GM21737 (cell line): ENCODE data around the gene NR4A2.

Source experiments
- ATAC-seq: cut with Tn5 transposase; IDR thresholded peaks from one replicate; pipeline ENCODE4 v1.9.1; 2021; ENCODE audit warnings: mild to moderate bottlenecking, moderate library complexity; ENCODE audit not compliant: unreplicated experiment

NR4A2 gene

DNA sequence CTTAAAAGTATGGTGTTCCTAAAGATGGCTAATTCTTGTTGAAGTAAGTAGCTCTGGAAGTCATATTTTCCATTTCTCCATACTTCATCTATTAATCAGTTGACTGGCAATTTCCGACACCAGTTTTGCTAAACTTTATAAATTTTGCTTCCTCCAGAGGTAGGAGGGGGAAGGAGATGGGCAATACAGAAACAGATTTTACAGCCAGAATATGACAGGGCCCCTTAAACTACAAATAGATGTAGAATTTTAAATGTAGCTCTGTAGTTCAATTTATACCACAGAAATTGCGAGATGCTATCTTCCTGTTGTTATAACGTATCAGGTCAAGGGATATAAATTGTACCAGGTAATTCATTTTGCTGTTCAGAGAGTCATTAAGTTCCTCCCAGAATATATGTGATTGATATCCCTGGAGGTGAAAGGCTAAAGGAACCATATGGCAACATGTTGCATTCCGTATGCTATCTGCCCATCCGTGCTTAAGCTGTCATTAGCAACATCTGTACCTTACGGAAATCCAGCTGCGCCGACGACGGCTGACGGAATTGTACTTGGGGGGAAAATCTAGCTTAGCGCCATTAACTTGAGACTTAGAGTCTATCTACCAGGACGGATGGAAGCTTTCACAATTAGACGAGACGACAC is 8.4 kb upstream of the NR4A2 start:
- ATAC-seq: peak; percentile 10

DNA sequence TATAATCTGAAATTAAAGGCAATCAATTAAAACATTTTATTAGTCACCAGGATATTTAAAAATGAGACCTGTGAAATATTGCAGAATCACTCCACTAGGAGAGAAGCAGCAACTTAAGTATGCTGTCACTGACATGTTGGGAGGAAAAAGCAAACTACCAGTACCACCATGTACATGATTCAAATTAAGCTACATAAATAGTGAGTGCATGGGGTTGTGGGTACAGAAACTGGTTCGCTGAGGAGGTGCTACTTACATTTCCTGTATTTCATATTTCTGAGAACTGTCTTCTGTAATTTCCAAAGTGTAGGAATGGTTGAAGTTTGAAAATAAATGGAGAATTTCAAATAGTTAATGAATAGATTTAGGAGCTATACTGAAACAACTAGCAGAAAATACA is 7.9 kb upstream of the NR4A2 start:
- ATAC-seq: no peak

DNA sequence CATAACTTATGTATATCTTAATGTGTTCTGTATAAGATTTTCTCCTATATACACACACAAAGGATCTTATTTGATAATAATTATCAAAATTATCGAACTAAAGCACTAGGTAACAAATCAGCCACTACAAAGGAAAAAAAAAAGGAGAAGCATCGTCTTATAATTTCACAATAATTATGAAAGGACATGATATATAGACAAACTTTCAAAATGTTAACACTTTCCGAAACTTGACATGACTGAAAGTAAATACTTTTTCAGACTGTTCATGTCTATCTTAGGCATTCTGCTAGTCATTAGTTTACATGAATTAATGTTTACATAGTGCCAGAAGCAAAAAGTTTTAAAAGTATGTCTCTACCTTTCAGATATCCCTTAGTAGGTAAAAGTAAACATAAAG is 7.3 kb upstream of the NR4A2 start:
- no peak for ATAC-seq

DNA sequence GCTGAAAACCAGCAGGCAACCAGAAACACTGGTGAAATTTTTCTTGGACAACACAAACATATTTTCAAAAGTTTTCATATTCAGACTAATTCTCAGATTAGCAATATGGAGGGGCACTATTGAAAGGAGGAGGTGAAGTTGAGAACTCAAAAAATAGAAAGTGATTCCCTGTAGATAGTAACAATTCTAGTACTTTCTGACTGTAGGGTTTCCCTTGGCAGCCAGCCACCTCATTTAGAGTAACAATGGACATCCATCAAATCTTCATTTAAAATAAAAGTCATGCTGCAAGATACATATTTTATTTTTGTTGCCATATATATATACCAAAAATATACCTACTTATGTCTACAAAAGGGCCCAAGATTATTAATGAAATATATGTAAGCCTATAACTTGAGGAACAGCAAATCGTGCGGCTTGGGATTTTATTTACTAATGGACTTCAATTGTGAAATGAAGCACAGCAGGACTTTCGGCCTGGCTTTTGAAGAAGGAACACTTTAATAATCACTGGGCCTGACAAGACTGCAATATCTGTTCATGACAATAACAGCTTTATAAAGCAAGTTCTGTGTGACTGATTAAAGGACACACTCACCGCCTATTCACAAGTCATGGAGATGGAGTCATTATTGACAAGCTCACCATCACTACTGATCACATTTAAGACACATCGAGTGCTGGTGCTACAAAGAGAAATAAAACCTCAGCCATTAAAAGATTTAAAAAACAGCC is 6.8 kb upstream of the NR4A2 start:
- no peak for ATAC-seq

- ATAC-seq: no peak
Observed at GRCh38 chr2:156338578-156338977, 6.1 kb upstream of the NR4A2 start.

DNA sequence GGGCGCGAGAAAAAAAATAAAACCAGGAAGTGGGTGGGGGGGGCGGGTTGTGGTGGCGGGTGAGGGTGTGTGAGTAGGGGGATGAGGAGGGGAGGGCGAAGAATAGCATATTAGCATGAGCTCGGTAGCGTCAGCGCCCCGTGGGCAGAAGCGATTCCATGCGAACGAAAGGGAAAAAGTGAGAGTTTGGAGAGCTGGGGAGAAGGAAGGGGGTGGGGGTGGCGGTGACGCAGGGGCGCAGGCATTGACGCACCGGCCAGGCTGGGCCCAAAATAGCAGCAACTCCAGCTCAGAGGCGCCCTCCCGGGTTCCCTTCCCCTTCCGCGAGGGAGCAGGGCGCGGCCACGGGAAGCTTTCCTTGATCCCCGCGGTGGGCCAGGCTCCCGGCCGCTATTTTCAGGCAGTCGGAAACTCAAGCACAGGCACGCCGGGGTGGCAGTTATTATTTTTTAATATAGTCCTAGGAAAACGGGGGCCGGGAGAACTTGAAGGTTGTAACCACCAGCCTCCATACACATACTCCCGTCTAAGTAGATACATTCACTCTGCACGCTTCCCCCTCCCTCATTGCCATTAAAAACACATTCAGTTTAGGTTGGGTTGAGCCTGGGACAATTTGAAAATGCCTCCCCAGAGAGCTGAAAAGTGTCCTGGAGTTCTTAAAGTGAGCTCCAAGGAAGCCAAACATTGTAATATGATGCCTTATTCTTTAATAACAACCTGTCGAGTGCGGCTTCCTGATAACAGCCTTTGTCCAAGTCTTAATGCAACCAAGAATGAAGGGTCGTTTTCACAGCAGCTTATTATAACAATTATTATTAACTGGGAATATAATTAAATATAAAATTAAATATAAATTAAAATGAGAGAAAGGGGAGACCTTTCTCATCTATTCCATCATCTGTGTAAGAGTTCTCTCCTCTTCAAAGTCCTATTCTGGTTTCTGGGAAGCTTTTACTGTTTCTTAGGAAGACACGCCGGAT is 2.3 kb upstream of the NR4A2 start:
- ATAC-seq: peak; percentile 32

GRCh38 chr2:156333951-156334495 is 1.5 kb upstream of the NR4A2 start:
- ATAC-seq: peak; percentile 46

DNA sequence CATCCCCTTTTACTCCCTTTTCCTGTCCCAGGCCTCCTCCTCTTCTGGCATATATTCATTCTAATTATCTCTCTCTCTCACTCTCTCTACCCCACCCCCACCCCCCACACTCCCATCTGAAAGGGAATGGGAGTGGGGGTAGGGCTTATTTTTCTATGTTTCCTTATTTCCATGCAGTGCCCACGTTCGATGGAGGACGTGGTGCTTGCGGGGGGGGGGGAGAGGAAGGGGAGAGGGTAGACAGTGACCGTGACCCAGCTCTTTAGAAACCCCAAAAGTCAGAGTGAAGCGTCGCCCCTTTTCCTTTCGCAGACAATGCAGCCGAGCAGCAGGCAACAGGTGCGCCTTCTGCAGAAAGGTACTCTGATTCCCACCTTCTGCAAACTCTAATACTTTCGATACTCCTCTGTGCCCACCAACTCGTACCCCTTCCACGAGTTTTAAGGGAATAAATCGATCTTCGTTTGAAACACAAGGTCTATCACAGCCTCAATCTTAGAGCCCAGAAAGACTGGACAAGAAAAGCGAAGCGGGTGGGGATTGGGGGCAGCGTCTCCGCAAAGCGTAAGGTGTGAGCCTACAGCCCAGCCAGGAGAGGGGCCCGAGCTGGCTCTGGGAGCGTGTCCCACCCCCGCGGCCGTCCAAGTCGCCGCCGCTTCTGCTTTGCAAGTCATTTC is 891 bp upstream of the NR4A2 start:
- ATAC-seq: peak; percentile 15

DNA sequence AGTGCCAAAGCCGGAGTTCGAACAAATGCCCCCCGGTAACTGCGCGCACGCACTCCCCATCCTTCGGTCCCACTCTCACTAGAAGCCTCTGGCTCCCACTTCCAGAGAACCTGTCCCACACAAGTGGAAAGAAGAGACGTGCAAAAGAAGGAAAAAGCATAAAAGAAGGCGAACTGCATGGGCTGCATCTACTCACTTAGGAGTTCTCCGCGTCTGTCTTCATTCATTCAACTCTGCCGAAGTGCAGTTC is 312 bp downstream of the NR4A2 start:
- no peak for ATAC-seq

- no peak for ATAC-seq
Observed at GRCh38 chr2:156331572-156332283, 793 bp downstream of the NR4A2 start.

- no peak for ATAC-seq
Observed at GRCh38 chr2:156329927-156330726, 2.4 kb downstream of the NR4A2 start.

DNA sequence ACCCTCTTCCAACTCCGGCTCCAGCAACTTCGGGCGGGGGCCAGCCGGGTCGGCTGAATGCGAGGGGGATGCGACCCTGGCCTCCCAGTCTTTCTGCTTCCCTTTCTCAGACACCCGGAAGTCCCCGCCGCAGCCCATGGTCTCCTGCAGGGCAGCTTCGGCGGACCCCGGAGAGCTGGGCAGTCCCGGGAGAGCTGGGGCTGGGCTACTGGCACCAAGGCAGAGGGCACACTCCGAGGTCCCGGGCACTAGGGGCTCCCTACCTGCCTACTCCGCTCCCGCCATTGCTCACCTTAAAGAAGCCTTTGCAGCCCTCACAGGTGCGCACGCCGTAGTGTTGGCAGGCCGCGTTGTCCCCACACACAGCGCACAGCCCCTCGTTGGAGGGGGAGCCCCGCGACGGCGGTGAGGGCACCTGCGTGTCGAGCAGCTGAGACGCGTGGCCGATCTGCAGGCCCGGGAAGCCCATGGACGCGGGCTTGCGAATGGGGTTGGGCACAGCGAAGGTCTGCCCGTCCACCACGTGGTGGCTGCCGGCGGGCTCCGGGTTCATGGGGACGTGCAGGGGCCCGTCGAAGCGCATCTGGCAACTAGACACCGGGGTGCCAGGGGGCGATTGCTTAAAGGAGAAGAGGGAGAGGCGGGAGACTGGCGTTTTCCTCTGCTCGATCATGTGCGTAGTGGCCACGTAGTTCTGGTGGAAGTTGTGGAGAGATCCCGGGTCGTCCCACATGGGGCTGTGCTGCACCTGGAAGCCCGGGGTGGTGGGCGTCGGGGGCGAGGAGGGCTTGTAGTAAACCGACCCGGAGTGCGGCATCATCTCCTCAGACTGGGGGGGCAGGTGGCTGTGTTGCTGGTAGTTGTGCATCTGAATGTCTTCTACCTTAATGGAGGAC is 3.2 kb downstream of the NR4A2 start:
- ATAC-seq: no peak

GRCh38 chr2:156327835-156328695 is 4.5 kb downstream of the NR4A2 start:
- no peak for ATAC-seq

GRCh38 chr2:156326526-156327095 is 5.9 kb downstream of the NR4A2 start:
- ATAC-seq: no peak

- ATAC-seq: no peak
Observed at GRCh38 chr2:156325688-156326525, 6.6 kb downstream of the NR4A2 start.

DNA sequence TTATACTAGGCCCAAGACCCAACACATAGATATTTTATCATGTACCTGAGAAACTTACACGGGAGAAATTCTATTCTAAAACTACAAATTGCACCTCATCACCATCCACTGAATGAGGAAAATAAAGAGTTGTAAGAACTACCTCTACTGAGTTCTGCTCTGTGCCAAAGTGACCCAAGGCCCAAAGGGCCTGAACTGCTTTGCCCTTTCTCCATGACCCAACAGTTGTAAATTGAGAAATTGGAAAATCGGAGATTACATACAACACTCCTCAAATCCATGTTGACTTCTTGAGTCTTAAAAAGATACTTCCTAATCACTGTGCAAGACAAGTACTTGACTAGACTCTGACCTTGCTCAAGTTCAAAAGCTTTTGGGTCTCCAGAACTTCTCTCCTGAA is 8.8 kb downstream of the NR4A2 start:
- no peak for ATAC-seq
